GM23248 (cell line): Measurements from ENCODE around the gene CCDC158. TPM values are rescaled to one million over a fixed set of nuclear protein-coding genes. Genes with fewer than 3 reads are reported as not detected.
A peak's percentile ranks its signal among the peaks of the same experiment; 100 is the strongest.

ENCODE experiments used
- DNase-seq: peaks from one replicate; pipeline ENCODE4 v3.0.0-alpha.2; 2015
- H2AFZ ChIP-seq: fragments of 200-600 bp; sonication (generic); 2 replicates; pipeline ENCODE4 v1.6.1; 2016; ENCODE audit warnings: antibody characterized with exemption
- H3F3A ChIP-seq: fragments of 200-600 bp; sonication (generic); 2 replicates; pipeline ENCODE4 v1.6.1; 2016; ENCODE audit warnings: mild to moderate bottlenecking, antibody characterized with exemption, mixed run types; ENCODE audit not compliant: insufficient read depth
- H3K27ac ChIP-seq: fragments of 200-600 bp; sonication (generic); 2 replicates; pipeline ENCODE4 v1.5.1; 2016; ENCODE audit warnings: mild to moderate bottlenecking
- H3K27me3 ChIP-seq: fragments of 200-600 bp; sonication (generic); replicated peaks from 2 replicates; pipeline ENCODE4 v1.6.1; 2016; ENCODE audit warnings: mild to moderate bottlenecking; ENCODE audit not compliant: insufficient read depth
- H3K36me3 ChIP-seq: fragments of 200-600 bp; sonication (generic); 2 replicates; pipeline ENCODE4 v1.6.1; 2016; ENCODE audit warnings: low read depth, mild to moderate bottlenecking
- H3K4me1 ChIP-seq: fragments of 200-600 bp; sonication (generic); 2 replicates; pipeline ENCODE4 v1.6.1; 2016; ENCODE audit warnings: mild to moderate bottlenecking; ENCODE audit not compliant: insufficient read depth
- H3K4me2 ChIP-seq: fragments of 200-600 bp; sonication (generic); one replicate; pipeline ENCODE4 v1.6.1; 2016; ENCODE audit warnings: mild to moderate bottlenecking; ENCODE audit not compliant: unreplicated experiment
- H3K4me3 ChIP-seq: fragments of 200-600 bp; sonication (generic); 2 replicates; pipeline ENCODE4 v1.5.1; 2016; ENCODE audit warnings: mild to moderate bottlenecking
- H3K79me2 ChIP-seq: fragments of 200-600 bp; sonication (generic); 2 replicates; pipeline ENCODE4 v1.6.1; 2016; ENCODE audit warnings: mild to moderate bottlenecking; ENCODE audit not compliant: insufficient read depth
- H3K9ac ChIP-seq: fragments of 200-600 bp; sonication (generic); 2 replicates; pipeline ENCODE4 v1.6.1; 2016; ENCODE audit warnings: mild to moderate bottlenecking
- H3K9me2 ChIP-seq: fragments of 200-600 bp; sonication (generic); 2 replicates; pipeline ENCODE4 v1.6.1; 2016; ENCODE audit warnings: mixed run types, mild to moderate bottlenecking, moderate library complexity; ENCODE audit not compliant: insufficient read depth
- H3K9me3 ChIP-seq: fragments of 200-600 bp; sonication (generic); one replicate; pipeline ENCODE4 v1.6.1; 2017; ENCODE audit warnings: low read depth
- H4K20me1 ChIP-seq: fragments of 200-600 bp; sonication (generic); 2 replicates; pipeline ENCODE4 v1.6.0; 2016; ENCODE audit not compliant: insufficient read depth
- EZH2 ChIP-seq: fragments of 200-600 bp; sonication (generic); IDR thresholded peaks from 2 replicates; pipeline ENCODE4 v1.6.1; 2018; ENCODE audit warnings: antibody characterized with exemption, mild to moderate bottlenecking; ENCODE audit not compliant: insufficient read depth, poor library complexity, severe bottlenecking
- EZH2phosphoT487 ChIP-seq: fragments of 200-600 bp; sonication (generic); IDR thresholded peaks from 2 replicates; pipeline ENCODE4 v1.6.1; 2018; ENCODE audit warnings: antibody characterized with exemption, moderate library complexity, mild to moderate bottlenecking, low read depth; ENCODE audit not compliant: insufficient read depth
- WGBS, 2 experiments: methylation state at CpG; one replicate each; pipeline ENCODE4 v1.1.6; 2015 to 2017; ENCODE audit warnings: low lambda C conversion rate in 2 of 2, low coverage in 1 of 2; ENCODE audit errors: missing lambda C conversion rate in 2 of 2; 5-methylcytosine and 5-hydroxymethylcytosine counted together
- in situ Hi-C: fragments of 300-500 bp; cut with MboI; formaldehyde crosslinking; loops from 2 replicates; pipeline ENCODE4 v1.15.0; 2020
- polyA plus RNA-seq: library from polyadenylated mRNA; unstranded; fragments of >200 nt; fragmentation: Nextera tagmentation; extraction: Ambion mirVana; gene quantifications from 2 replicates; pipeline ENCODE4 v1.2.1, GENCODE V29; 2016
- total RNA-seq: library from RNA; depleted of rRNA; stranded (reverse); fragments of >200 nt; shearing (Covaris generic); gene quantifications from 2 replicates; pipeline ENCODE4 v1.2.3, GENCODE V29; 2014

The CCDC158 gene
- total and polyA plus RNA-seq, 2 experiments from 2014 or later, result 0.14 TPM; not detected in 1

DNA sequence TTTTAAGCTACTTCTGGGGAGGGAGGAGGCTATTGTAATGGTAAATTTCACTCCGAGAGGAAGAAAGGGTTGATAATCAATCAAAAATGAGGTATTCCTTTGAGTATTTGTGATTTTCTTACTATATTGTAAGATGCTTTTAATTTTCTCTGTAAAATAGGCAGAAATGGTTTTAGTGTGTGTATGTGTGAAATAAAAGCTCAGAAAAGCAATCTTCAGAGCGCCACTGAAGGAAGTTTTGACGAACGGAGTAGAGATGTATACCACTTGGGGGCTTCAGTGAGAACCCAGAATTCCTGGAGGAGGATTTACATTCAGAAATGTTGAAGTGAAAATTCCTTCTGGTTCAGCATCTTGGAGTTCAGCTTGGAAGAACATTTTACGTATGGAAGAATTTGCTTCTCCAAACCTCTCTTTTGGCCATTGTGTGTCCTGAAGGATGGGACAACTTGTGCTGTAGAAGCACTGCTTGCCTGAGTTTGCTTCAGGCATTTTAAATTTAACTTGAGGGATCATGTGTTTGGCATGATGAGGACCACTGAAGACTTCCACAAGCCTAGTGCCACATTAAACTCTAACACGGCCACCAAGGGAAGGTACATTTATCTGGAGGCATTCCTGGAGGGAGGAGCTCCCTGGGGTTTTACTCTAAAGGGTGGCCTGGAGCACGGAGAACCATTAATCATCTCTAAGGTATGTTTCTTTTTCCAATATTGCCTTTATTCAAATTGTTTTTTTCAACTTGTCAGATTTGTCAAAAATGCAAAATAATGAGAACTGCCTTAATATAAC is 14.8 kb upstream of the CCDC158 start:
- no peaks in the 10 kb centered on the region for H4K20me1 ChIP-seq
- no peaks in the 10 kb centered on the region for H3K9me2 ChIP-seq
- in situ Hi-C loops, result no loop called here
- H3K9ac ChIP-seq, result peak overlapping the region; percentile 54
- peak overlapping the region; percentile 97 for H3K4me2 ChIP-seq
- H3K4me1 ChIP-seq, result peaks cover 16% of the 10 kb centered on the region
- no peaks in the 10 kb centered on the region for H3K79me2 ChIP-seq
- TF ChIP-seq EZH2, result no peak
- TF ChIP-seq EZH2phosphoT487, result no peak
- DNase-seq, result peak; percentile 30
- no peaks in the 10 kb centered on the region for H3K27me3 ChIP-seq
- H3K4me3 ChIP-seq, result peak overlapping the region; percentile 72
- H2AFZ ChIP-seq, result peak overlapping the region; percentile 87
- H3K27ac ChIP-seq, result no peak overlapping the region
- no peaks in the 10 kb centered on the region for H3K36me3 ChIP-seq
- H3F3A ChIP-seq, result peaks cover 12% of the 10 kb centered on the region; the same call in 1 of the 2 replicates
- H3K9me3 ChIP-seq, result no peaks in the 10 kb centered on the region
- WGBS, 2 experiments, result 17 to 18% methylated on average over 7 of the region's 7 CpGs

DNA sequence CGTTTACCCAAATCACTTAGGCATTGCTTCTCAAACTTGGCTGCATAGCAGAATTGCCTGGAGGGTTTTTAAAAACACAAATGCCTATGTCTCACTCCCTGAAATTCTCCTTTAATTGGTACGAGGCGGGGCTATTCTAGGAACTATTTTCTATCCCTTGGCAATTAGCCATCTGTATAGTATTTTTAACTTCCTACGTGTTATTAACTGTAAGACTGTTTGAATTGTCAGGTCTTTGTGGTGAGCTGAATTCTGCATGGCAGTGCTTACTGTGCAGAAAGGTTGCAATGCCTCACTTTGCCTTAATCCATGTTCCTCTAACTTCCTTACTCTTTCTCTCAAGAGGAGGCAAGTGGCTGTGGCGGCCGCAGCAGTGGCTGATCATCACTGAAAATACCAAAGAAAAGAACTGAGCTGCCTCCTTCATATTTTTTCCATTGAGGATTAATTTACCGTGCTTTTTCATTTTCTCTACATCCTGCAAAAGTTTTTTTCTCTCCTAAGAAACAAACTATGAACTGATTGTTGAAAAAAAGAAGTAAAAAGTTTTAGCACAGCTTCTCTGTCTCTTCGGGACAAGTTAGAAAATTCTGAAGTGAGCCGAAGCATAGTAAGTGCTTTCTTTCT is 14.1 kb upstream of the CCDC158 start, which contains the start of gene SHROOM3:
Gene SHROOM3 (plus strand): TSS at position 329 of the 627 bp plus-strand sequence. CDS start 824 bp downstream, outside the sequence.
- H3K4me3 ChIP-seq, result peak within 1 kb of the TSS; percentile 72
- peak within 1 kb of the TSS; percentile 97 for H3K4me2 ChIP-seq
- peaks cover 12% of the 10 kb centered on the region; the same call in 1 of the 2 replicates for H3F3A ChIP-seq
- 20 to 25% methylated on average over 9 of the region's 9 CpGs for WGBS, 2 experiments
- TF ChIP-seq EZH2 (no peak), EZH2phosphoT487 (no peak)
- peak within 1 kb of the TSS; percentile 87 for H2AFZ ChIP-seq
- DNase-seq, result peak; percentile 54
- no peaks in the 10 kb centered on the region for H3K36me3 ChIP-seq
- in situ Hi-C loops, result loop anchor here (5.0 kb wide), 1 partner anchor 62 kb away; no protein-coding TSS in a partner anchor
- H3K9me3 ChIP-seq, result no peaks in the 10 kb centered on the region
- no peaks in the 10 kb centered on the region for H3K9me2 ChIP-seq
- peaks cover 16% of the 10 kb centered on the region for H3K4me1 ChIP-seq
- H4K20me1 ChIP-seq, result no peaks in the 10 kb centered on the region
- H3K79me2 ChIP-seq, result no peaks in the 10 kb centered on the region
- no peak within 1 kb of the TSS for H3K27ac ChIP-seq
- H3K27me3 ChIP-seq, result no peaks in the 10 kb centered on the region
- peak within 1 kb of the TSS; percentile 54 for H3K9ac ChIP-seq

DNA sequence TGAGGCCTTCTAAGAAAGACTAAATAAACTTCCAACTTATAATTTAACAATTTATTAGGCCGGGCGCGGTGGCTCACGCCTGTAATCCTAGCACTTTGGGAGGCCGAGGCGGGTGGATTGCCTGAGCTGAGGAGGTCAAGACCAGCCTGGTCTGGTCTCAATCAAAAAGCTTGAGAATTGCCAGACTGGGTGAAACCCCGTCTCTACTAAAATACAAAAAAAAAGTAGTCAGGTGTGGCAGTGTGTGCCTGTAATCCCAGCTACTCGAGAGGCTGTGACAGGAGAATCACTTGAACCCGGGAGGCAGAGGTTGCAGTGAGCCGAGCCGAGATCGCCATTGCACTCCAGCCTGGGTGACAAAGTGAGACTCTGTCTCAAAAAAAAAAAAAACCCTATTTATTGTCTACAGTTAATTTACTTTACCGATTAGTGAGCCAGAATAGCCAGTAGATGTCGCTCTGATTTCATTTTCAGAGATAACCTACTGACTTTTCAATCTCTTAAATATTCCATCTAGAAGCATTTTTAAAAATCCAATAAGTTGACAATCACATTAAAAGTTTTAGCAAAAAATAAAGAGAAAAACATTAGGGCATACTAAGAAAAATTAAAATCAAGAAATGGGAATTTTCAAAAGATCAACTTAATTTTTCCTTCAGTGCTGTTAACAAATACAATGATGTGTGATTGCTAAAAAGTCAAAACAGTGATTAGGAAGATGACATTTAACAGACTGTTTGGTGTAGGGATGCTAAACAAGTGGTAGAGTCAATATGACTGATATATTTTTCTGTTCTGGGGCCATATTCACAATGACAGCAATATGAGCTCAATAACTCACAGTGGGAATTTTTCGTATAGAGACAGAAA is 9.8 kb upstream of the CCDC158 start:
- Histone ChIP-seq H3K79me2 (no peaks in the 10 kb centered on the region), H3F3A (peaks cover 11% of the 10 kb centered on the region; the same call in 1 of the 2 replicates), H3K9me2 (no peaks in the 10 kb centered on the region), H3K4me1 (peaks cover 9% of the 10 kb centered on the region), H3K36me3 (no peaks in the 10 kb centered on the region), H3K9me3 (no peaks in the 10 kb centered on the region), H3K9ac (peak overlapping the region; percentile 44; the same call in 1 of the 2 replicates), H2AFZ (peak overlapping the region; percentile 71), H3K4me3 (peak overlapping the region; percentile 43; the same call in 1 of the 2 replicates), H3K27me3 (no peaks in the 10 kb centered on the region), H3K27ac (no peak overlapping the region), H3K4me2 (peak overlapping the region; percentile 32), H4K20me1 (no peaks in the 10 kb centered on the region)
- WGBS, 2 experiments, result 28 to 30% methylated on average over 15 of the region's 15 CpGs
- TF ChIP-seq EZH2phosphoT487 (no peak), EZH2 (no peak)
- peak; percentile 63 for DNase-seq
- in situ Hi-C loops, result loop anchor here (5.0 kb wide), 1 partner anchor 67 kb away; no protein-coding TSS in a partner anchor

DNA sequence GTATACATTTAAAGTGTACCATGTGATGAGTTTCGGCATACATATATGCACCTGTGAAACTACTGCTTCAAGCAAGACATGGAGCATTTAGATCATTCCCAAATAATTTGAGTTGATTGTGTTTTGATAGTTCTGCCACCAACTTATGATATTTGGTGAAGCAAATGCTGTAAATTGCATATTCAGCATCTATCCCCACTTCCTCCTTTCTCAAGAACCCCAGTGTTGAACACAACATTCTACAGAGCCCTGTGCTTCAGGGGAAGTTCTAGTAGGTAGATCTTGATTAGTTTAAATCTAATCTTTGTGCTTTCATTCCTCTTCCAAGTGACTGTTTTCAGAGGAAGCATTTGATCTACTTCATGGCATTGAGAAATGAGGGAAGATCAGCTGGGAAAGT is 8.7 kb upstream of the CCDC158 start:
- in situ Hi-C loops, result loop anchor here (5.0 kb wide), 1 partner anchor 68 kb away; no protein-coding TSS in a partner anchor
- no peak for DNase-seq
- Histone ChIP-seq H3K4me3 (no peak overlapping the region), H2AFZ (no peak overlapping the region), H3K9ac (no peak overlapping the region), H4K20me1 (no peaks in the 10 kb centered on the region), H3K9me2 (no peaks in the 10 kb centered on the region), H3K27ac (no peak overlapping the region), H3F3A (no peaks in the 10 kb centered on the region), H3K79me2 (no peaks in the 10 kb centered on the region), H3K36me3 (no peaks in the 10 kb centered on the region), H3K9me3 (no peaks in the 10 kb centered on the region), H3K4me1 (no peaks in the 10 kb centered on the region), H3K4me2 (no peak overlapping the region), H3K27me3 (no peaks in the 10 kb centered on the region)
- 100% methylated on average over 1 of the region's 1 CpG for WGBS, 2 experiments
- no peak for TF ChIP-seq EZH2phosphoT487
- TF ChIP-seq EZH2, result no peak
